ENCODE measurements around the gene ECM1.

- TF ChIP-seq POLR2A (IDR thresholded peaks at IDR 0.05) (no peak), CTCF (IDR thresholded peaks at IDR 0.05) (no peak)
Observed at GRCh38 chr1:150530491-150531159, 22.7 kb downstream of the ECM1 start.

Measured in right lobe of liver (tissue), 4 donors.